DMS114 treated with DMSO at 0.1 percent for 48 hours (cell line): ENCODE results near the gene TRAF1.
A peak's percentile ranks its signal among the peaks of the same experiment; 100 is the strongest.

ENCODE experiments used
- DNase-seq: peaks from one replicate; lab custom pipeline; 2025; ENCODE audit not compliant: unreplicated experiment; lab: John Stamatoyannopoulos, UW

TRAF1 gene

DNA sequence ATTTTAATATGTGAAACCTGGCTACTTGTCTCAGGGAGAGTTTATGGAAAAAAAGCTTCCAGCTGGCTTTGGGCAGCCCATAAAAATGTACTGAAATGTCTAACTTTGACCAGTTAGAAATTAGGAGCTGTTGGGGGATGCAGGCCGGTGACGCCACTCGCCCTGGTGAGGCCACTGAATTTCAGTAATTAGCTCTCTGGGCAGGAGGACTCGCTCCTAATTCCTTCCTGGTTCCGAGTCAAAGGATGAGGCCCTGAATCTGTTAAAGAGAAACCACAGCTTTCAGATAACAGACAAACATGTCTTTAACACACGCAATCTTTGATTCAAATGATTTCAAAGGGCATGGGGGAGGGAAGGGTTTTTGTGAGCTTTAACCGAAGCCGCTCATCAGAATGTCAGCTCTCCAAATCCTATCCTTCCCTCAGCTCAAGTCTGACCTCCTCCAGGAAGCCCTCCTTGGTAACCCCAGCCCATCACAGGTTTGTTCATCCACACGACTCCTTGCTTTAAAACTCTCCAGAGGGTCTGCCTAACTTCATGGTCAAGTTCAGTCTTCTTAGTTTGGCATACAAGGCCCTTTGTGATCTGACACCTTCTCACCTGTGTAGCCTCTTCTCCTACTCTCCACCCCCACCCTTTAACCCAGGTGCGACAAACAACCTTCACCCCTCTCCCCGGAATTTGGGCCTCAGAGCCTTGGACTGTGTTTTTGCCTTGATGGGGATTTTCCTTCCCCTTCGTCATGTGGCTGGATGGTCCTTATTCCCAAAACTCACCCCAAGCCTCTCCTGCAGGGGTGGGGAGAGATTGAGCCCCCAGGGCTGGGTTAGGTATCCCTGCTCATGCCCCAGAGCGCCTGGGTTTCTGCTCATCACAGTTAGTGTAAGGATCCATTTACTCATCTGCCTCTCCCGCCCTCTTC, 36.0 kb downstream of the TRAF1 start:
- no peak for DNase-seq

- no peak for DNase-seq
Observed at GRCh38 chr9:120889606-120890271, 36.9 kb downstream of the TRAF1 start.

DNA sequence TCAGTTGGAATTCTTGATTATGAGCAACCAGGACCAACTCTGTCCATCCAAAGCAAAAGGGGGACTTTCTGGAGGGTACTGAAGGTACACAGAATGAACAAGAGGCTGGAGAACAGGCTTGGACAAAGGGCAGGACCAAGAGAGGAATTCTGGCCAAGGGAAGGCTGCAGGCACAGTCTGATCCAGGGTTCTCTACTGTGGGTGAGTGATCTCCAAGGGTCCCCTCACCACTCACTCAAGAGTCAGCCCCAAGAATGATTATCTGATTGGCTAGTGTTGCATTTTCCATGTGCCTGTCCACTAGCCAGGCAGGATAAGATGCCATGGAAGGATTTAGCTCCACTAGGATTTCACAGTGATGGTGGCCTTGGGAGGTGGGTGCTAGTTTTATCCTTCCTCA, 38.0 kb downstream of the TRAF1 start:
- DNase-seq: no peak

DNA sequence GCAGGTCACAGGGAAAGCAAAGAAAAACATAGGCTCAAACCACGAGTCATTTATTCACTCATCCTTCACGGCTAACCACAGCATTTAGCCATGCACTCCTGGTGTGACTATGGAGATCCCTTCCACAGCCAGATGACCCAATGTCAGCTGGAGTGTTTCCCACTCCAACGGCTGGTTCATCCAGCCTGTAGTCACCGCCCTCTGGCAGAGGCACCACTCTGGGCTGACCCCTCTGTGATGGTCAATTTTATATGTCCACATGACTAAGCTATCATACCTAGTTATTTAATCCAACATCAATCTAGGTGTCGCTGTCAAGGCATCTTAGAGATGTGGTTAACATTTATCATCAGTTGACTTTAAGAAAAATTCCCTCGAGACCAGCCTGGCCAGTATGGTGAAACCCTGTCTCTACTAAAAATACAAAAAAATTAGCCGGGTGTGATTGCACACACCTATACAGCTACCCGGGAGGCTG, 40.1 kb downstream of the TRAF1 start:
- DNase-seq: no peak

GRCh38 chr9:120885958-120886357, 40.6 kb downstream of the TRAF1 start:
- DNase-seq: no peak

- no peak for DNase-seq
Observed at GRCh38 chr9:120885457-120885856, 41.1 kb downstream of the TRAF1 start.

GRCh38 chr9:120883608-120883996, 43.0 kb downstream of the TRAF1 start:
- no peak for DNase-seq

- DNase-seq: no peak
Observed at GRCh38 chr9:120882935-120883607, 43.5 kb downstream of the TRAF1 start.

DNA sequence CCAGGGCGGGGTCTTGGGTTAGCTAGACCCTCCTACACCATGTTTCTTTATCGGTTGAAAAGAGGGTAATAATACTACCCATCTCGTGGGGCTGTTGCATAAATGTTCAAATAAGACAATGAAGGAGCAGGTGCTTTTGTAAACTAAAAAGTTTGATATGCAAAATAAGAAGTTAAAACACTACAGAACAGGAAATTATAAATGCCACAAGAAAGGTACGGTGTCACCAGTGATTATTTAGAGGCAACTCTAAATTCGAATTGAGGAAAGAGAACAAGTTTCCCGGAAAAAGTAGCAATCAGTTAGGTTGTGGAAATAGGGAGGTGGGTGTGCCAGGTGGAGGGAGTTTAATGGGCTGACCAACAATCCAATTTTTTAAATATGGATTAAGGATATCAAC, 47.1 kb downstream of the TRAF1 start:
- no peak for DNase-seq

GRCh38 chr9:120878188-120879130, 48.1 kb downstream of the TRAF1 start:
- no peak for DNase-seq

DNA sequence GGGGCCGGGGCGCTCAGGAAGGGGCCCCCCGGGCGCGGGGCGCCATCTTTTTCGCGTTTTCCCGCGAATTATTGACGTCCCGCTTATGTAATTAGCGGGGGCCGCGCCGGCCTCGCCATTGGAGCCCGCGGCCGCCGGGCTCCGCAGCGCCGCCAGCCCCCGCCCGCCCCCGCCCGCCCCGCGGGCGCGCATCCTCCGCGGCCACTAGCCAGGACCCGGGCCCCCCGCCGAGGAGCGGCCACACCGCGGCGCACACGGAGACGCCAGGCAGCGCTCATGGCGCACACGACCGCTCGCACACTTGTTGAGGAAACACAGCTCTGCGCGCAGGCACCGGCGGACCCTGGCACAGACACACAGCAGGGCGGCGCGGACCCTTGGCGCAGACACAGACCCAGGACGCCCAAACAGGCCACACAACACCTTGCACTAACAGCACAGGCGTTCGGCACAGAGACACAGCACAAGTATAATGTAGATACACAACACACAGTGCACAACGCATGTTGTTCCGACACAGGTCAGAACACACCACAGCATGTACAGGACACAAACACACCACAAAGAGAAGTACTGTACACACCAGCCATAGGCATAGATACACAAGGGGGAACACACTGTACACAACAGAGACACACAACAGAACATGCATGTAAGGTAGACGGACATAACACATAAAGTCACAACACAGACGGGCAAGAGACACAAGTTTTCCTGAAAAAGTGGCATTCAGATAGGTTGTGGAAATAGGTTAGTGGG, 49.1 kb downstream of the TRAF1 start:
- peak; percentile 18 for DNase-seq

GRCh38 chr9:120876842-120877240, 49.8 kb downstream of the TRAF1 start, which contains the start of gene PHF19:
TSS of gene PHF19 (minus strand) at chr9:120877188. CDS start at chr9:120874741, 2,447 bp downstream.
- no peak for DNase-seq

DNA sequence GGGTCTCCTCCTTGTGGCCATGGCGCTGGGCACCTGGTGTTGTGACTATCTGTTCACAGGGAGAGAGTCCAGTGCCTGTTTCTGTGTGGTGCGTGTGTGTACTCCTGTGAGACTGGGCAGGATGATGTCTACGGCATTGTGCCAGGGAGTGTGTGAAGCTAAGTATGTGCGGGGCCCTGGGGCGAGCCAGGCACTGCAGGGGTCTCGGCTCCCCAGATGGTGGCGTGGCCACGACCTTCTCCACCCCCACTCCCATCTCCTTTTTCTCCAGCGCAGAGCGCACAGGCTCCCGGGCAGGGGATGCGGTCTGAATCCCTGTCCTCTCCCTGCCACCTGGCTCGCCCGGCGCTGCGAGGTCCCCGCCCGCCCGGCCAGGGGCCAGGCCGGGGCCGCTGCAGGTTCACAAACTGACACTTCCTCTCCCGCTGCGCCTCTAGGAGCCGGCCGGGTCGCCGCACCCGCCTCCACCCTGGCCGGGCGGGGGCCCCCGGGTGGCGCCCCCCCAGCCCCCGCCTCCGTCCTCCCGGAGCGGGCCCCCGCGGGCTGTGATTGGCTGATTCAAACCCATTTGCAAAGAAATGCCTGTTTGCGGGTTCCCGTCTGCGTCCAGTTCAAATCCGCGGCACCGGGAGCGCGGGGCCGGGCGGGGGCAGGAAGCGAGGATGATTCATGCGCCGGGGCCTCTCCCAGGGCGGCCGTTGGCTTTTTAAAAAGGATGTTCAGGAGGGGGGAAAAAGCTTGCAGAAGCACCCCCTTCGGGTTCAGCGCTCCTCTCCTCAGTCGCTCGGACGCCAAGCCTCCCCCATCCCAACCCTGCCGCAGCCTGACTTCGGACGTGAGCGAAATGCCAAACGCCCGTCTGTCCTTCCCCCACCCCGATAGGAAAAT, 50.4 kb downstream of the TRAF1 start:
- peak; percentile 12 for DNase-seq

DNA sequence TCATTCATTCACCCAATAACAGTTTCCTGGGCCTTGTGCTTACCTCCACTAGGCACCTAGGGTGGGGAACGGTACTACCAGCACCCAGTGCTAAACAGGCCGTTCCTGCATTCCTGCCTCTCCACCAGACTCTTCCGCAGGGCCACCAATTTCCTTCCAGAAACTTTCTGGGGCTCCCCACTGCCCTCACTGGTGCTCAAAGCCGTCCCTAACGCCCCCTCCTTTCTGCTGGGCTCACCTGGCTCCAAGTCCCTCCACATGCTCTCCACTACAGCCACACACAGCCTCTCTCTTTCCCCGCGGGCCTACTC, 51.0 kb downstream of the TRAF1 start:
- DNase-seq: no peak

DNA sequence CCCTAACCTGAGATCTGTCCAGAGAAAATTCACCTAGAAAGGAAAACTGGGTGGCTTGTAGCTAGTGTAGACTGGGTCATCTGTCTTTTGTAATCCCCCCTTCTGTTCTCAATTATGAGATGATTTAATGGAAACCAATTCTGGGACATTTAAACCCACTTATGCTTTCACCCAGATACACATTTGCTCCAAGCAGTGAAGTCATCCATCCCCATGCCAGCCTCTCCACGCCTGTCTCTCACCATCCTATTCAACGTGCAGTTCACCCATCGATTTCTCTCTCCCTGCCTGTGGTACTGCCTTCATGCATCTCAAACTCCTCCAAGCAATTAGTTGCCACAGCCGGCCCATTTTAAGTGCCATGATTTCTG, 51.4 kb downstream of the TRAF1 start:
- DNase-seq: no peak

DNA sequence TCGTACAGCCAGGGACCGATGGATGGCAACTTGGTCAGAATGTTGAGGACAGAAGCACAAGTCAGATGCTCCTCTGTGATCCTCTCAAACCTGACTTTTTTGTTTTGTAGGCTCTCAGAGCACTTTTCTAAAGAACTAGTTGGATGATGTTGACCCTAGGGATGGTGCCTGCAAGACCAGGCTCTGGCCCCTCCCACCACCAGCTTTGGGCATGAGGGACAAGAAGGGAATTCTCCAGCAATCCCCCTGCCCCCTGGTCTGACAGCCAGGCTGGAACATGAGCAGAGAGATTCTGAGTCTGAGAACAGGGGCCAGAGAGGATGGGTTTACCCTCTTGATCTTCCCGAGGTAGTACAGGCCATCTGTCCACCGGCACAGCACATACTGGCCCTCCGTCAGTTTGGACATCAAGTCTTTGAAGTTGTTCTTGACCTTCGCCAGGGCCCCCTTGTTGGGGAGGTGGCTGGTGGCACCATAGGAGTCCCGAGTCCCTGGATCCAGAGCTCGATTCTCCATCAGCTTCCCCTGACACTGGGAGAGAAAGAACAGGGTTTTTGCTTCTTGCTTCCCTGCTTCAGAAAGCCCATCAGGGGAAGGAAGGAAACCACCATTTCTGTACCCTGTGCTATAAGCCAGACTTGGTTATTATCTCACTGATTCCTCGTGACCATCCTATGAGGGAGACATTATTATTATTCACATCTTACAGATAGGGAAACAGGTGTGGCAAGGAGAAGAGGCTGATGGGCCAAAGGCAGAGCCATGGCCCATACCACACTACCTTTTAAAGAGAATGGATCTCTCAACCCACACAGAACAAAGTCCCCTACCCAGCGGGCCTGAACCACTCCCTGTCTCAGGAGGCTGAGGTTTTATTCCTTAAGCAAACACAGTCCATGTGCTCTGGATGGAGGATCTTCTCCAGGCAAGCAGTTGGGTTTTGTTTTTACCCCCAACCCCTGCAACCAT, 52.1 kb downstream of the TRAF1 start:
- DNase-seq: no peak

GRCh38 chr9:120873512-120873911, 53.1 kb downstream of the TRAF1 start:
- DNase-seq: no peak
